ENCODE results near the gene ORC2. TPM values are rescaled to one million over a fixed set of nuclear protein-coding genes. Genes with fewer than 3 reads are reported as not detected.
"Not testable (repeated sequence)": the region's sequence is repeated elsewhere in the genome, so short reads cannot be mapped to it uniquely, and the experiment has no call there.

ORC2 gene
- total RNA-seq, 5 donors from 2014 or later (not counting 1 experiment from before 2014, with no cell fraction given) = 29.9 to 52.4 (median 50.6) TPM

DNA sequence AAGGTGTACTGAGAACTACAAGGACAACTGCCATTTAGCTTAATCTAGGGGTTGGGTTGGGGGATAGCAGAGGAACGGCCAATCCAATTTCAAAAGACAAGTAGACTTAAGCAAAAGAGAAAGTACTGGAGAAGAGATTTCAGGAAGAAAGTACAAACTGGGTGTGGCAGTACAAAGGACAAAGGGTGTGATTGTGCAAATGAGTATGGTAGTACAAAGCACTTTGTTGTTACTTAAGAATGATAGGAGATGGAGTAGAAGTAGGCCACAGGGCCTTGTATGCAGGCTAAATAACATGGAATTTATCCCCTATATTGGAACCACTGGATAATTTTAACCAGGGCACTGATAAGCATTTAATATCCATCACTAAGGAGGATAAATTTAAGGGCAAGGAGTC, 4.7 kb upstream of the ORC2 start:
- WGBS (ENCODE audit: insufficient coverage) = 100% methylated on average over 1 of the region's 1 CpG
- Histone ChIP-seq H3K9me3 (no peaks in the 10 kb centered on the region), H3K27ac (ENCODE audit: low read length) (no peak overlapping the region), H3K4me3 (ENCODE audit: control insufficient read depth in 1 of 2, extremely low read depth in 1 of 2, low read length in 1 of 2) (no peak overlapping the region), H3K36me3 (ENCODE audit: control insufficient read depth in 2 of 2, extremely low read depth in 1 of 2, insufficient read depth in 1 of 2, low read length in 1 of 2) (no peaks in the 10 kb centered on the region), H3K27me3 (replicated peaks in 1 of 2; ENCODE audit: control insufficient read depth in 2 of 2, extremely low read depth in 1 of 2, insufficient read depth in 2 of 2, low read length in 1 of 2) (no peaks in the 10 kb centered on the region), H3K4me1 (ENCODE audit: control insufficient read depth in 1 of 2, extremely low read depth in 1 of 2, insufficient read depth in 2 of 2, low read length in 2 of 2) (peaks cover 6 to 9% of the 10 kb centered on the region in 2 experiments)
- Mint-ChIP-seq H3K36me3 (no peaks in the 10 kb centered on the region), H3K4me1 (peaks cover 42 to 46% (median 45%) of the 10 kb centered on the region in 3 donors), H3K9me3 (no peaks in the 10 kb centered on the region), H3K4me3 (no peak overlapping the region), H3K27ac (peak overlapping the region; percentile 30 to 53), H3K27me3 (no peaks in the 10 kb centered on the region)
- no peak for DNase-seq
- ATAC-seq (replicated peaks in 1 of 4) = no peak
- ChIA-PET POLR2A (interaction anchor here in 1 of 2 donors (0.6 kb wide), 1 partner anchor 40 kb away, joined by 3 read pairs; no protein-coding TSS in a partner anchor), CTCF (interaction anchor here in 1 of 2 donors (1.4 kb wide), 1 partner anchor 19 kb away, joined by 4 read pairs; no protein-coding TSS in a partner anchor)

DNA sequence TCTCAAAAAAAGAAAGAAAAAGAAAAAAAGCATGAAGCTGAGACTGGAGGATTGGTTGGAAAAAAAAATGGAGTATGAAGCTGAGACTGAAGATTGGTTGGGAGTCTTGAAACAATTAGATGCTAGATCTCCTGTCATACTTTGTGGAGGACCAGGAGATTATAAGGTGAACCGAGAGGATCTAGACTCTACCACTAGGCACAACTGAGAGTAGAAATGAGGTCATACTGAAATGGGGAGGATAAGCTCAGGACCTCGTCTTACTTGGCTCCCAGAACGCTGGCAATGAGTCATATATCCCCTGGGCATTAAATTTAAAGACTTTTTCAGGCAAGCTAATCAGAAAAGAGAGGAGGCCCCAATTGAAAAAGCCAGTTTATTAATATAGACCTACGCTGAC, 3.3 kb upstream of the ORC2 start:
- Mint-ChIP-seq H3K9me3 (no peaks in the 10 kb centered on the region), H3K4me3 (no peak overlapping the region), H3K27ac (peak overlapping the region; percentile 15 to 68), H3K4me1 (peaks cover 56 to 60% (median 58%) of the 10 kb centered on the region in 3 donors), H3K36me3 (no peaks in the 10 kb centered on the region), H3K27me3 (no peaks in the 10 kb centered on the region)
- Histone ChIP-seq H3K27me3 (replicated peaks in 1 of 2; ENCODE audit: control insufficient read depth in 2 of 2, extremely low read depth in 1 of 2, insufficient read depth in 2 of 2, low read length in 1 of 2) (no peaks in the 10 kb centered on the region), H3K4me1 (ENCODE audit: control insufficient read depth in 1 of 2, extremely low read depth in 1 of 2, insufficient read depth in 2 of 2, low read length in 2 of 2) (peaks cover 11 to 18% of the 10 kb centered on the region in 2 experiments), H3K9me3 (no peaks in the 10 kb centered on the region), H3K27ac (ENCODE audit: low read length) (no peak overlapping the region), H3K36me3 (ENCODE audit: control insufficient read depth in 2 of 2, extremely low read depth in 1 of 2, insufficient read depth in 1 of 2, low read length in 1 of 2) (no peaks in the 10 kb centered on the region), H3K4me3 (ENCODE audit: control insufficient read depth in 1 of 2, extremely low read depth in 1 of 2, low read length in 1 of 2) (no peak overlapping the region)
- POLR2A ChIA-PET = interaction anchor here (0.6 to 1.4 kb wide), 4 partner anchors 10 to 149 kb away, joined by 3 to 5 read pairs (median 4); no protein-coding TSS in a partner anchor
- DNase-seq (no peak), ATAC-seq (replicated peaks in 1 of 4) (no peak)
- CTCF ChIA-PET = interaction anchor here (1.2 to 5.1 kb wide), 3 partner anchors 8 to 211 kb away, joined by 3 to 66 read pairs (median 3); no protein-coding TSS in a partner anchor
- WGBS (ENCODE audit: insufficient coverage) = no CpG with 5 or more reads among the region's 4 CpGs

DNA sequence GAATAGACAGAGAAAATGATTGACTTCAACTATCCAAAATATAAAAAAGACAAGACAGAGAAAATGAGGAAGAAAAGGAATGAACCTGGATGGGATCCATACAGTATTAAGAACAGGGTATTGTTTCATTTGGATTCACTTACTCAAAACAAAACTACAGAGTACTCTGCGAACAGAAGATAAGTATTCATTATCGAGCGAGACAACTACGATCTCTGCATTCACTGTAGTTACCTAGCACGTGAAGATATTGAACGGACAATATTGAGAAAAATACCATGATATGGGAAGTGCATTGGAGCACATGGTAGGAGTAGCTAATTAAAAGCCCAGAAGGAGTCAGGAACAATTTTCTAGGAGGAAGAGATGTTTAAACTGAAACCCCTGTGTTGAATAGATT, 1.0 kb upstream of the ORC2 start:
- Mint-ChIP-seq H3K36me3 (peaks cover under 1% of the 10 kb centered on the region), H3K27me3 (no peaks in the 10 kb centered on the region), H3K4me1 (peaks cover 70 to 73% (median 71%) of the 10 kb centered on the region in 3 donors), H3K27ac (peak overlapping the region; percentile 98 to 100), H3K4me3 (peak overlapping the region; percentile 97 to 99 (median 98)), H3K9me3 (no peaks in the 10 kb centered on the region)
- no peak for DNase-seq
- peaks cover 0 to under 1% of the 10 kb centered on the region in 2 donors for H3K36me3 ChIP-seq (ENCODE audit: control insufficient read depth in 2 of 2, extremely low read depth in 1 of 2, insufficient read depth in 1 of 2, low read length in 1 of 2)
- ChIA-PET POLR2A (interaction anchor here (0.6 to 2.0 kb wide), 6 partner anchors 9 to 481 kb away, joined by 3 to 8 read pairs (median 3); no protein-coding TSS in a partner anchor), CTCF (interaction anchor here (0.6 to 5.1 kb wide), 7 partner anchors 92 to 268 kb away, joined by 3 to 66 read pairs (median 11); partner anchors contain the start of genes CASP10 (in 1 of the 2), HYCC2 (in 1 of the 2) and NDUFB3 (in 1 of the 2))
- no peaks in the 10 kb centered on the region for H3K27me3 ChIP-seq (replicated peaks in 1 of 2; ENCODE audit: control insufficient read depth in 2 of 2, extremely low read depth in 1 of 2, insufficient read depth in 2 of 2, low read length in 1 of 2)
- no peaks in the 10 kb centered on the region for H3K9me3 ChIP-seq
- WGBS (ENCODE audit: insufficient coverage) = 91% methylated on average over 3 of the region's 6 CpGs
- H3K4me1 ChIP-seq (ENCODE audit: control insufficient read depth in 1 of 2, extremely low read depth in 1 of 2, insufficient read depth in 2 of 2, low read length in 2 of 2) = peaks cover 19 to 25% of the 10 kb centered on the region in 2 experiments
- no peak overlapping the region for H3K27ac ChIP-seq (ENCODE audit: low read length)
- ATAC-seq (replicated peaks in 1 of 4) = no peak
- H3K4me3 ChIP-seq (ENCODE audit: control insufficient read depth in 1 of 2, extremely low read depth in 1 of 2, low read length in 1 of 2) = peak overlapping the region in 1 of 2 donors; percentile 72

GRCh38 chr2:200963918-200964252, 425 bp upstream of the ORC2 start:
- H3K36me3 ChIP-seq (ENCODE audit: control insufficient read depth in 2 of 2, extremely low read depth in 1 of 2, insufficient read depth in 1 of 2, low read length in 1 of 2); H3K36me3 Mint-ChIP-seq; H3K9me3 ChIP-seq; DNase-seq; H3K27me3 Mint-ChIP-seq; H3K9me3 Mint-ChIP-seq; H3K27me3 ChIP-seq (replicated peaks in 1 of 2; ENCODE audit: control insufficient read depth in 2 of 2, extremely low read depth in 1 of 2, insufficient read depth in 2 of 2, low read length in 1 of 2): not testable (repeated sequence)
- Mint-ChIP-seq H3K4me3 (peak overlapping the region; percentile 97 to 99 (median 98)), H3K4me1 (peaks cover 71 to 74% (median 72%) of the 10 kb centered on the region in 3 donors), H3K27ac (peak overlapping the region; percentile 98 to 100)
- H3K4me3 ChIP-seq (ENCODE audit: control insufficient read depth in 1 of 2, extremely low read depth in 1 of 2, low read length in 1 of 2) = peak overlapping the region; percentile 72 to 92
- POLR2A ChIA-PET = interaction anchor here (0.6 to 2.0 kb wide), 9 partner anchors 8 to 482 kb away, joined by 3 to 8 read pairs (median 3); partner anchors contain the start of gene CLK1 (in 1 of the 2)
- CTCF ChIA-PET = interaction anchor here (0.6 to 5.1 kb wide), 17 partner anchors 11 to 269 kb away, joined by 3 to 66 read pairs (median 5); partner anchors contain the start of genes CASP10 (in 1 of the 2), CLK1 (in 1 of the 2), HYCC2 (in 1 of the 2) and NDUFB3 (in 1 of the 2)
- ATAC-seq (replicated peaks in 1 of 4) = peak in 3 of 4 experiments; percentile 14 to 18 (median 15)
- H3K4me1 ChIP-seq (ENCODE audit: control insufficient read depth in 1 of 2, extremely low read depth in 1 of 2, insufficient read depth in 2 of 2, low read length in 2 of 2) = peaks cover 19 to 23% of the 10 kb centered on the region in 2 experiments
- H3K27ac ChIP-seq (ENCODE audit: low read length) = peak overlapping the region; percentile 78
- WGBS (ENCODE audit: insufficient coverage) = no CpG with 5 or more reads among the region's 21 CpGs

DNA sequence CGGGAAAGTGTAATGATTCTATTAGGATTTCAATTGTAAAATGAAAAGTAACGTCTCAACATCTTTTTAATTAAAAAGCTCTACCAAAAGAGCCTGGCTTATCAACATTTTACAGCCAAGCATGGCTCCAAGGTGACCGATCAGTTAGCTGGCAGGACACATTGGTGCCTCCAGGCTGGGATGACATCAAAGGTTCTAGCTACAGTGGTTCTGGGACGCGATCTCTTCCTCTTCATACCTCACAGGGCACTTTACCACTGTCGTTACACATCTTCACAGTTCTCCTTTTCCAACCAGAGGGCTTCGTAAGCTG, 693 bp downstream of the ORC2 start:
- Histone ChIP-seq H3K27me3 (replicated peaks in 1 of 2; ENCODE audit: control insufficient read depth in 2 of 2, extremely low read depth in 1 of 2, insufficient read depth in 2 of 2, low read length in 1 of 2) (no peaks in the 10 kb centered on the region), H3K4me3 (ENCODE audit: control insufficient read depth in 1 of 2, extremely low read depth in 1 of 2, low read length in 1 of 2) (peak overlapping the region; percentile 72 to 92), H3K27ac (ENCODE audit: low read length) (peak overlapping the region; percentile 78), H3K36me3 (ENCODE audit: control insufficient read depth in 2 of 2, extremely low read depth in 1 of 2, insufficient read depth in 1 of 2, low read length in 1 of 2) (peaks cover 0 to 10% of the 10 kb centered on the region in 2 donors), H3K9me3 (no peaks in the 10 kb centered on the region), H3K4me1 (ENCODE audit: control insufficient read depth in 1 of 2, extremely low read depth in 1 of 2, insufficient read depth in 2 of 2, low read length in 2 of 2) (peaks cover 19 to 20% of the 10 kb centered on the region in 2 experiments)
- 13% methylated on average over 2 of the region's 7 CpGs for WGBS (ENCODE audit: insufficient coverage)
- peak in 3 of 35 experiments; percentile 2 to 4 (median 3) for DNase-seq
- H3K9me3 Mint-ChIP-seq = no peaks in the 10 kb centered on the region
- peak overlapping the region; percentile 97 to 99 (median 98) for H3K4me3 Mint-ChIP-seq
- peak overlapping the region; percentile 98 to 100 for H3K27ac Mint-ChIP-seq
- POLR2A ChIA-PET = interaction anchor here (0.6 to 2.0 kb wide), 8 partner anchors 11 to 215 kb away, joined by 3 to 8 read pairs (median 3); partner anchors contain the start of gene CLK1 (in 1 of the 2)
- H3K36me3 Mint-ChIP-seq = peaks cover 12% of the 10 kb centered on the region
- CTCF ChIA-PET = interaction anchor here (0.5 to 5.1 kb wide), 18 partner anchors 9 to 270 kb away, joined by 3 to 66 read pairs (median 5); partner anchors contain the start of genes CLK1 (in 1 of the 2), HYCC2 (in 1 of the 2) and NDUFB3 (in 1 of the 2)
- H3K27me3 Mint-ChIP-seq = no peaks in the 10 kb centered on the region
- ATAC-seq (replicated peaks in 1 of 4) = peak in 3 of 4 experiments; percentile 3 to 6 (median 6)
- H3K4me1 Mint-ChIP-seq = peaks cover 64 to 69% (median 67%) of the 10 kb centered on the region in 3 donors

DNA sequence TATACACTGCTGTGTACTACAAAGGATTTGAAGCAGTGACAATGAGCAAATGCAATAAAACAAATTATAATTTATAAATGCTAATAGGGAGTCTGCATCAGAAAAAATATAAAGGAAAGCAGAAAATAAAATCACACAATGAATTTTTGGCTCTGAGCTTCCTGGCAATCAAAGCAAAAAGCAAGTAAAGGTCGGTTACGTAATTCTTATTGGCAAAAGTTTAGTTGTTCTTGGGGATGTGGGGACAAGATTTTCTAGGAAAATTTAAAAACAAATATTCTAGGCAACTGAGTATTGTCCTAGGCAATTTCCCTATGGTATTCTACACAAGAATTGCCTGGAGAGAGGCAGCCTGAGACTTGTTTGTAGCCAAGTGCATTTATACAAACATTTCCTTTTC, 1.8 kb downstream of the ORC2 start:
- no peaks in the 10 kb centered on the region for H3K27me3 Mint-ChIP-seq
- no peaks in the 10 kb centered on the region for H3K9me3 Mint-ChIP-seq
- H3K4me3 ChIP-seq (ENCODE audit: control insufficient read depth in 1 of 2, extremely low read depth in 1 of 2, low read length in 1 of 2) = no peak overlapping the region
- H3K9me3 ChIP-seq = no peaks in the 10 kb centered on the region
- H3K36me3 ChIP-seq (ENCODE audit: control insufficient read depth in 2 of 2, extremely low read depth in 1 of 2, insufficient read depth in 1 of 2, low read length in 1 of 2) = peaks cover 0 to 20% of the 10 kb centered on the region in 2 donors
- H3K4me1 ChIP-seq (ENCODE audit: control insufficient read depth in 1 of 2, extremely low read depth in 1 of 2, insufficient read depth in 2 of 2, low read length in 2 of 2) = peaks cover 19 to 20% of the 10 kb centered on the region in 2 experiments
- H3K36me3 Mint-ChIP-seq = peaks cover 20% of the 10 kb centered on the region
- DNase-seq (no peak), ATAC-seq (replicated peaks in 1 of 4) (no peak)
- ChIA-PET CTCF (interaction anchor here in 1 of 2 donors (3.0 kb wide), 1 partner anchor 271 kb away, joined by 18 read pairs; no protein-coding TSS in a partner anchor), POLR2A (no interaction called here)
- no peaks in the 10 kb centered on the region for H3K27me3 ChIP-seq (replicated peaks in 1 of 2; ENCODE audit: control insufficient read depth in 2 of 2, extremely low read depth in 1 of 2, insufficient read depth in 2 of 2, low read length in 1 of 2)
- no CpG with 5 or more reads among the region's 2 CpGs for WGBS (ENCODE audit: insufficient coverage)
- peaks cover 62 to 67% (median 65%) of the 10 kb centered on the region in 3 donors for H3K4me1 Mint-ChIP-seq
- no peak overlapping the region for H3K27ac ChIP-seq (ENCODE audit: low read length)
- peak overlapping the region; percentile 22 to 99 (median 41) for H3K4me3 Mint-ChIP-seq
- H3K27ac Mint-ChIP-seq = no peak overlapping the region
